GM12878 (cell line): ENCODE results near the gene PTPRN2. TPM values are rescaled to one million over a fixed set of nuclear protein-coding genes. Genes with fewer than 3 reads are reported as not detected.

ENCODE experiments used
- ATAC-seq: fragments of 200-7000 bp; cut with Tn5 transposase; 3 replicates; pipeline ENCODE4 v1.9.1; 2020; ENCODE audit warnings: mild to moderate bottlenecking, moderate library complexity
- BruUV-seq: library from RNA; stranded (reverse); fragments of 400-500 nt; replicated peaks from 2 replicates; lab custom pipeline; 2021; lab: Mats Ljungman, UMichigan
- CTCF ChIA-PET: fragments of 300-600 bp; sonication (Branson Sonifier 250); formaldehyde crosslinking; extraction: SDS; loops from one replicate; lab custom pipeline; 2021; ENCODE audit warnings: inconsistent platforms; lab: Yijun Ruan, JAX
- POLR2A ChIA-PET: fragments of 350-600 bp; formaldehyde crosslinking; extraction: SDS; loops from one replicate; lab custom pipeline; 2021; ENCODE audit warnings: inconsistent platforms; lab: Charles Lee
- RAD21 ChIA-PET: fragments of 300-600 bp; sonication (Branson Sonifier 250); formaldehyde crosslinking; loops from one replicate; lab custom pipeline; 2023; ENCODE audit warnings: antibody characterized with exemption; ENCODE audit not compliant: unreplicated experiment; lab: Charles Lee
- SMC1A ChIA-PET: fragments of 300-600 bp; sonication (Branson Sonifier 250); formaldehyde crosslinking; loops from one replicate; lab custom pipeline; 2023; ENCODE audit not compliant: unreplicated experiment, uncharacterized antibody; lab: Charles Lee
- DNase-seq: peaks from one replicate; pipeline ENCODE4 v3.0.0-alpha.2; 2011; ENCODE audit warnings: low read depth, low spot score
- FAIRE-seq: peaks from 3 replicates; lab custom pipeline; 2011; peaks lifted over from hg19 to GRCh38; lab: Jason Lieb, UNC
- H2AFZ ChIP-seq: 2 replicates; pipeline ENCODE4 v1.6.0; 2011; ENCODE audit warnings: low read depth, low read length, control low read depth; ENCODE audit not compliant: control insufficient read depth
- H3K27ac ChIP-seq: 2 replicates; pipeline ENCODE4 v1.5.1; 2011; ENCODE audit warnings: control low read depth; ENCODE audit not compliant: control insufficient read depth, insufficient read depth
- H3K27me3 ChIP-seq, 2 experiments: replicated peaks in 1 of 2; 2 replicates each; pipeline versions ENCODE4 v1.6.0 to v1.6.1; 2011; ENCODE audit warnings: low read length in 1 of 2; ENCODE audit not compliant: control insufficient read depth in 2 of 2, insufficient read depth in 2 of 2
- H3K36me3 ChIP-seq, 2 experiments: 2 replicates each; pipeline ENCODE4 v1.5.1; 2011; ENCODE audit warnings: low read length in 1 of 2; ENCODE audit not compliant: control insufficient read depth in 2 of 2, insufficient read depth in 2 of 2
- H3K4me1 ChIP-seq: 2 replicates; pipeline ENCODE4 v1.6.1; 2011; ENCODE audit warnings: mild to moderate bottlenecking, low read length, moderate library complexity, mixed read lengths; ENCODE audit not compliant: control insufficient read depth, insufficient read depth
- H3K4me2 ChIP-seq: 2 replicates; pipeline ENCODE4 v1.6.0; 2011; ENCODE audit warnings: control low read depth; ENCODE audit not compliant: control insufficient read depth, insufficient read depth
- H3K4me3 ChIP-seq: fragments of 200-600 bp; sonication (generic); 2 replicates; pipeline ENCODE4 v1.5.1; 2016
- H3K79me2 ChIP-seq: 2 replicates; pipeline ENCODE4 v1.6.0; 2011; ENCODE audit warnings: low read length; ENCODE audit not compliant: control insufficient read depth, insufficient read depth
- H3K9ac ChIP-seq: 2 replicates; pipeline ENCODE4 v1.8.0; 2011; ENCODE audit warnings: low read length, control low read depth, mixed read lengths; ENCODE audit not compliant: control insufficient read depth, insufficient read depth
- H3K9me3 ChIP-seq: replicated peaks from 3 replicates; pipeline ENCODE4 v1.5.1; 2011; ENCODE audit warnings: mild to moderate bottlenecking, low read length; ENCODE audit not compliant: control insufficient read depth, insufficient read depth
- H4K20me1 ChIP-seq: 2 replicates; pipeline ENCODE4 v1.6.0; 2011; ENCODE audit not compliant: control insufficient read depth, insufficient read depth
- HDAC6 ChIP-seq: fragments of 200-600 bp; sonication (generic); IDR thresholded peaks from one replicate; pipeline ENCODE4 v1.8.0; 2017; ENCODE audit warnings: antibody characterized with exemption; ENCODE audit not compliant: unreplicated experiment
- HDGF ChIP-seq: fragments of 450-650 bp; IDR thresholded peaks from 2 replicates; pipeline ENCODE4 v1.6.1; 2016; ENCODE audit warnings: antibody characterized with exemption
- LARP7 ChIP-seq: fragments of 450-650 bp; IDR thresholded peaks from 2 replicates; pipeline ENCODE4 v1.6.1; 2017; ENCODE audit warnings: mild to moderate bottlenecking
- RELA ChIP-seq: fragments of 450-650 bp; IDR thresholded peaks from 2 replicates; pipeline ENCODE4 v1.8.0; 2014; ENCODE audit warnings: borderline replicate concordance; ENCODE audit not compliant: partially characterized antibody
- SKIL ChIP-seq: fragments of 450-650 bp; IDR thresholded peaks from 2 replicates; pipeline ENCODE4 v1.6.1; 2017; ENCODE audit warnings: mild to moderate bottlenecking, low read depth, inconsistent platforms; ENCODE audit not compliant: poor library complexity, severe bottlenecking
- STAT3 ChIP-seq: IDR thresholded peaks from 2 replicates; pipeline ENCODE4 v1.6.1; 2011; ENCODE audit warnings: low read depth, low read length, improper control_type of control experiment
- SUZ12 ChIP-seq: fragments of 200-600 bp; sonication (generic); IDR thresholded peaks from one replicate; pipeline ENCODE4 v1.6.1; 2018; ENCODE audit warnings: antibody characterized with exemption, mild to moderate bottlenecking; ENCODE audit not compliant: unreplicated experiment
- ZNF384 ChIP-seq: IDR thresholded peaks from 2 replicates; pipeline ENCODE4 v1.6.1; 2012; ENCODE audit warnings: low read depth, mild to moderate bottlenecking, low read length, improper control_type of control experiment, borderline replicate concordance
- ZNF687 ChIP-seq: fragments of 450-650 bp; IDR thresholded peaks from 2 replicates; pipeline ENCODE4 v1.6.1; 2017; ENCODE audit warnings: mild to moderate bottlenecking, moderate library complexity
- WGBS: methylation state at CpG from one replicate; pipeline ENCODE4 v1.1.6; 2016; ENCODE audit warnings: low lambda C conversion rate; ENCODE audit not compliant: insufficient replicate concordance, insufficient coverage; ENCODE audit errors: missing lambda C conversion rate; 5-methylcytosine and 5-hydroxymethylcytosine counted together
- in situ Hi-C: fragments of 300-500 bp; cut with MboI; formaldehyde crosslinking; loops from 9 replicates; pipeline ENCODE4 v1.14.3; 2018; ENCODE audit warnings: mixed read lengths
- intact Hi-C: fragments of 100-400 bp; cut with micrococcal nuclease; formaldehyde crosslinking; loops from one replicate; pipeline ENCODE4 v1.14.2; 2022; ENCODE audit not compliant: unreplicated experiment
- polyA plus RNA-seq, 11 experiments: library from polyadenylated mRNA; depleted of rRNA in 4 of 11; unstranded in 6 of 11; stranded (reverse) in 5 of 11; fragments of >200 nt; fragmentation: Nextera tagmentation in 4 of 11; fragmentation: Illumina TruSeq in 1 of 11; extraction: Ambion mirVana in 4 of 11; extraction: Trizol in 1 of 11; gene quantifications; 1 replicate in 1 of 11; 2 replicates in 10 of 11; pipeline versions ENCODE4 v1.2.1 to v1.2.3, GENCODE V29; 2011 to 2016; ENCODE audit warnings: inconsistent platforms in 2 of 11, missing spikeins in 2 of 11, low read depth in 1 of 11
- total RNA-seq, 4 experiments: library from RNA; depleted of rRNA in 3 of 4; stranded (reverse); fragments of >200 nt in 3 of 4; fragmentation: Illumina TruSeq in 1 of 4; extraction: Trizol in 1 of 4; gene quantifications; 2 replicates each; pipeline versions ENCODE4 v1.2.1 to v1.2.3, GENCODE V29; 2013 to 2021

Gene PTPRN2
- total and polyA plus RNA-seq, 10 of the 15 experiments (the other 5 are each of a cell fraction or from before 2014, with no cell fraction given), result 5.4 TPM; not detected in 9

- TF ChIP-seq HDAC6, result no peak
- no peak for TF ChIP-seq STAT3
- TF ChIP-seq SKIL, result no peak
- no peak for TF ChIP-seq RELA
- no peak for TF ChIP-seq LARP7
Measured at GRCh38 chr7:158183431-158183830, 404.2 kb downstream of the PTPRN2 start (continued).

GRCh38 chr7:158176561-158177173 is 411.0 kb downstream of the PTPRN2 start:
- ChIA-PET SMC1A (interaction anchor here (0.6 kb wide), 1 partner anchor 31 kb away, joined by 3 read pairs; no protein-coding TSS in a partner anchor), POLR2A (no interaction called here), CTCF (no interaction called here), RAD21 (no interaction called here)
- Histone ChIP-seq H3K4me2 (no peak overlapping the region), H3K27ac (no peak overlapping the region), H3K4me3 (no peak overlapping the region), H3K9ac (no peak overlapping the region), H3K4me1 (no peaks in the 10 kb centered on the region), H2AFZ (no peak overlapping the region), H3K9me3 (no peaks in the 10 kb centered on the region; the same call in 2 of the 3 replicates), H3K27me3 (no peaks in the 10 kb centered on the region), H4K20me1 (no peaks in the 10 kb centered on the region), H3K79me2 (no peaks in the 10 kb centered on the region), H3K36me3 (no peaks in the 10 kb centered on the region)
- DNase-seq (no peak), FAIRE-seq (no peak), ATAC-seq (no peak)
- BruUV-seq, result no TSS peak
- no peak for TF ChIP-seq ZNF384
- TF ChIP-seq HDGF, result no peak
- TF ChIP-seq SUZ12, result no peak
- TF ChIP-seq ZNF687, result no peak
- WGBS, result 23% methylated on average over 7 of the region's 7 CpGs
- in situ Hi-C loops (no loop called here), intact Hi-C loops (no loop called here)
